ENCODE data around the gene NR2F6. TPM values are rescaled to one million over a fixed set of nuclear protein-coding genes. Genes with fewer than 3 reads are reported as not detected.

The NR2F6 gene
- polyA plus RNA-seq, 2 of the 4 experiments (the other 2 are of a cell fraction), result 31.9 to 42.1 TPM

- peak overlapping the region; percentile 93 for H3K4me2 ChIP-seq
- FAIRE-seq (no peak), ATAC-seq (no peak), DNase-seq (ENCODE audit: low read depth in 1 of 2, low spot score in 1 of 2) (no peak)
- ChIA-PET CTCF (interaction anchor here (0.7 to 1.9 kb wide), 5 partner anchors 10 to 140 kb away, joined by 3 to 8 read pairs (median 3); partner anchors contain the start of gene ANKLE1), POLR2A (no interaction called here)
- no peaks in the 10 kb centered on the region for H3K9me3 ChIP-seq
- no peak overlapping the region; the same call in 2 of the 3 replicates for H3K4me3 ChIP-seq
- no peak for TF ChIP-seq HES2 (IDR thresholded peaks at IDR 0.05)
- TF ChIP-seq POLR2AphosphoS2 (conservative IDR thresholded peaks at IDR 0.05; ENCODE audit: low read length), result no peak
- TF ChIP-seq CHD2 (IDR thresholded peaks at IDR 0.05; ENCODE audit: low read length, partially characterized antibody), result no peak
- TF ChIP-seq RFX5 (IDR thresholded peaks at IDR 0.05), result no peak
- no peak for TF ChIP-seq CTCF (IDR thresholded peaks at IDR 0.05)
- TF ChIP-seq HOXB13 (CRISPR knock-in tag; IDR thresholded peaks at IDR 0.05; ENCODE audit: low read depth), result no peak
- no peak for TF ChIP-seq FOSB (CRISPR knock-in tag; IDR thresholded peaks at IDR 0.05)
- no peak for TF ChIP-seq MYC (IDR thresholded peaks at IDR 0.05; ENCODE audit: borderline replicate concordance, low read length)
- no peak for TF ChIP-seq RARB (CRISPR knock-in tag; IDR thresholded peaks at IDR 0.05)
- TF ChIP-seq PBX3 (IDR thresholded peaks at IDR 0.05), result no peak
- TF ChIP-seq NR3C1 (IDR thresholded peaks at IDR 0.05), result no peak
- TF ChIP-seq BHLHE40 (IDR thresholded peaks at IDR 0.05; ENCODE audit: low read depth, low read length), result no peak
- TF ChIP-seq ZFP36 (IDR thresholded peaks at IDR 0.05; ENCODE audit: borderline replicate concordance, partially characterized antibody), result no peak
- TF ChIP-seq CBX8 (IDR thresholded peaks at IDR 0.05), result no peak
- no peak for TF ChIP-seq ELK1 (IDR thresholded peaks at IDR 0.05; ENCODE audit: low read depth, low read length)
- H3K4me1 ChIP-seq, result peaks cover 4% of the 10 kb centered on the region; the same call in 2 of the 3 replicates
- WGBS (ENCODE audit: missing lambda C conversion rate), result 75% methylated on average over 2 of the region's 13 CpGs
- peak overlapping the region in 1 of 2 experiments; percentile 91; a peak in 2 of 6 replicates for H3K27ac ChIP-seq
Observed at GRCh38 chr19:17268754-17269153, 23.0 kb upstream of the NR2F6 start.

- ATAC-seq (peak; percentile 96 to 97), FAIRE-seq (no peak), DNase-seq (ENCODE audit: low read depth in 1 of 2, low spot score in 1 of 2) (peak; percentile 96 to 98)
- ChIA-PET CTCF (interaction anchor here (0.6 to 1.9 kb wide), 4 partner anchors 15 to 240 kb away, joined by 3 to 8 read pairs (median 4); partner anchors contain the start of gene ANKLE1), POLR2A (interaction anchor here (0.5 to 1.2 kb wide), 13 partner anchors 8 to 75 kb away, joined by 3 to 7 read pairs (median 3); partner anchors contain the start of genes DDA1, OCEL1 and USE1)
- peak within 1 kb of the TSS; percentile 87 to 91 for H3K27ac ChIP-seq
- H3K4me3 ChIP-seq, result peak within 1 kb of the TSS; percentile 80
- under 1% methylated on average over 22 of the region's 27 CpGs for WGBS (ENCODE audit: missing lambda C conversion rate)
- H3K9me3 ChIP-seq, result no peaks in the 10 kb centered on the region
- H3K4me1 ChIP-seq, result peaks cover 4% of the 10 kb centered on the region; the same call in 2 of the 3 replicates
- H3K4me2 ChIP-seq, result peak within 1 kb of the TSS; percentile 93
- no peak for TF ChIP-seq EP300 (IDR thresholded peaks at IDR 0.05)
- no peak for TF ChIP-seq USF2 (IDR thresholded peaks at IDR 0.05)
- TF ChIP-seq TP53 (CRISPR knock-in tag; IDR thresholded peaks at IDR 0.05), result no peak; the same call in 1 of the 2 replicates
- TF ChIP-seq HMGXB4 (CRISPR knock-in tag; IDR thresholded peaks at IDR 0.05; ENCODE audit: borderline replicate concordance), result no peak
- no peak for TF ChIP-seq HES2 (IDR thresholded peaks at IDR 0.05)
- peak; percentile 93 for TF ChIP-seq EHF (CRISPR knock-in tag; IDR thresholded peaks at IDR 0.05)
- no peak for TF ChIP-seq RNF2 (IDR thresholded peaks at IDR 0.05; ENCODE audit: borderline replicate concordance, low read depth)
- no peak for TF ChIP-seq PHF8 (IDR thresholded peaks at IDR 0.05; ENCODE audit: borderline replicate concordance, low read depth)
- TF ChIP-seq CEBPB (IDR thresholded peaks at IDR 0.05), result no peak
- no peak for TF ChIP-seq FOSL2 (IDR thresholded peaks at IDR 0.05)
- no peak for TF ChIP-seq FOSL2 (CRISPR knock-in tag; IDR thresholded peaks at IDR 0.05)
- peak; percentile 95 for TF ChIP-seq HOXB5 (CRISPR knock-in tag; IDR thresholded peaks at IDR 0.05)
- TF ChIP-seq RCOR1 (IDR thresholded peaks at IDR 0.05; ENCODE audit: low read depth, low read length), result no peak
- peak; percentile 88 for TF ChIP-seq ATOH8 (CRISPR knock-in tag; IDR thresholded peaks at IDR 0.05; ENCODE audit: low read depth)
Observed at GRCh38 chr19:17266975-17267788, 21.5 kb upstream of the NR2F6 start, which contains the start of gene BABAM1. Gene BABAM1, plus strand, starts transcription at chr19:17267443. Its CDS starts 1,364 bp downstream, at chr19:17268807.

All from A549 (cell line).